H1 (cell line): ENCODE results near the gene TMEM108. TPM values are rescaled to one million over a fixed set of nuclear protein-coding genes. Genes with fewer than 3 reads are reported as not detected.

Experiments used
- CTCF ChIA-PET: fragments of 300-600 bp; sonication (Branson Sonifier 250); formaldehyde crosslinking; loops from one replicate; lab custom pipeline; 2021; ENCODE audit not compliant: partially characterized antibody; lab: Charles Lee
- POLR2A ChIA-PET: fragments of 300-600 bp; sonication (Branson Sonifier 250); formaldehyde crosslinking; loops from one replicate; lab custom pipeline; 2021; ENCODE audit warnings: inconsistent platforms; ENCODE audit not compliant: partially characterized antibody; lab: Charles Lee
- DNase-seq, 2 experiments: peaks; one replicate each; pipeline versions ENCODE4 v3.0.0 to v3.0.0-alpha.2; 2010 to 2022; ENCODE audit warnings: low spot score in 2 of 2, low read depth in 1 of 2, mixed read lengths in 1 of 2
- FAIRE-seq: peaks from 2 replicates; lab custom pipeline; 2011; peaks lifted over from hg19 to GRCh38; lab: Jason Lieb, UNC
- H2AFZ ChIP-seq: 2 replicates; pipeline ENCODE4 v1.8.1; 2012; ENCODE audit warnings: low read length, inconsistent platforms
- H2AK5ac ChIP-seq: 2 replicates; pipeline ENCODE4 v1.6.1; 2013; ENCODE audit warnings: low read depth, low read length
- H2BK120ac ChIP-seq: replicated peaks from 2 replicates; pipeline ENCODE3; 2013; ENCODE audit warnings: low read depth, low read length, inconsistent platforms
- H2BK12ac ChIP-seq: 2 replicates; pipeline ENCODE4 v1.6.1; 2013; ENCODE audit warnings: low read depth, low read length
- H2BK15ac ChIP-seq: 2 replicates; pipeline ENCODE4 v1.6.1; 2013; ENCODE audit warnings: low read length
- H2BK20ac ChIP-seq: 2 replicates; pipeline ENCODE4 v1.6.1; 2013; ENCODE audit warnings: low read length
- H2BK5ac ChIP-seq: 2 replicates; pipeline ENCODE4 v1.6.1; 2013; ENCODE audit warnings: low read depth, low read length
- H3K14ac ChIP-seq: 2 replicates; pipeline ENCODE4 v1.6.1; 2013; ENCODE audit warnings: inconsistent platforms; ENCODE audit not compliant: insufficient read length
- H3K18ac ChIP-seq: 2 replicates; pipeline ENCODE4 v1.6.1; 2013; ENCODE audit warnings: low read length; ENCODE audit errors: extremely low read depth
- H3K23ac ChIP-seq: 2 replicates; pipeline ENCODE4 v1.6.1; 2013; ENCODE audit warnings: inconsistent platforms; ENCODE audit not compliant: insufficient read length
- H3K23me2 ChIP-seq: 2 replicates; pipeline ENCODE4 v1.6.1; 2013; ENCODE audit warnings: low read depth, low read length
- H3K27ac ChIP-seq: 2 replicates; pipeline ENCODE4 v1.6.1; 2011; ENCODE audit warnings: low read depth, low read length, inconsistent platforms
- H3K27me3 ChIP-seq, 4 experiments: replicated peaks in 1 of 4; 1 replicate in 1 of 4; 2 replicates in 3 of 4; pipeline versions ENCODE4 v1.6.1 to v1.8.1; 2011 to 2013; ENCODE audit warnings: low read length in 3 of 4, mild to moderate bottlenecking in 3 of 4, inconsistent platforms in 2 of 4, mixed read lengths in 2 of 4, moderate library complexity in 1 of 4; ENCODE audit not compliant: control insufficient read depth in 3 of 4, insufficient read depth in 3 of 4; ENCODE audit errors: extremely low read depth in 1 of 4
- H3K36me3 ChIP-seq, 4 experiments: 2 replicates each; pipeline versions ENCODE4 v1.6.1 to v1.8.1; 2011 to 2013; ENCODE audit warnings: mild to moderate bottlenecking in 4 of 4, low read length in 3 of 4, moderate library complexity in 2 of 4, control low read depth in 1 of 4, inconsistent platforms in 1 of 4; ENCODE audit not compliant: insufficient read depth in 4 of 4, control insufficient read depth in 2 of 4
- H3K4ac ChIP-seq: replicated peaks from 2 replicates; pipeline ENCODE3; 2013; ENCODE audit warnings: low read length, low read depth, mixed read lengths, inconsistent platforms; ENCODE audit not compliant: insufficient read length
- H3K4me1 ChIP-seq, 4 experiments: replicated peaks in 1 of 4; 1 replicate in 1 of 4; 2 replicates in 3 of 4; pipeline versions ENCODE4 v1.6.1 to v1.8.1; 2011 to 2013; ENCODE audit warnings: low read length in 3 of 4, inconsistent platforms in 2 of 4, mixed read lengths in 1 of 4; ENCODE audit not compliant: insufficient read depth in 4 of 4, control insufficient read depth in 3 of 4
- H3K4me2 ChIP-seq, 2 experiments: 2 replicates each; pipeline versions ENCODE4 v1.6.1 to v1.8.1; 2011 to 2013; ENCODE audit warnings: low read depth in 2 of 2, low read length in 2 of 2, control low read depth in 1 of 2, inconsistent platforms in 1 of 2, mild to moderate bottlenecking in 1 of 2; ENCODE audit not compliant: insufficient read depth in 1 of 2
- H3K4me3 ChIP-seq, 4 experiments: fragments of 200-600, 300-600 bp in 1 of 4; sonication (generic), shearing (Covaris generic), sonication (Bioruptor Twin) in 1 of 4; 2 replicates each; pipeline versions ENCODE4 v1.5.1 to v1.8.1; 2011 to 2016; ENCODE audit warnings: low read length in 4 of 4, low read depth in 3 of 4, control low read depth in 2 of 4, inconsistent platforms in 2 of 4, mild to moderate bottlenecking in 2 of 4, mixed read lengths in 1 of 4, moderate library complexity in 1 of 4; ENCODE audit not compliant: insufficient read depth in 2 of 4; ENCODE audit errors: extremely low read depth in 1 of 4
- H3K56ac ChIP-seq: replicated peaks from 2 replicates; pipeline ENCODE3; 2013; ENCODE audit warnings: low read depth, mild to moderate bottlenecking, mixed read lengths, low read length, inconsistent platforms; ENCODE audit not compliant: insufficient read length
- H3K79me1 ChIP-seq: 2 replicates; pipeline ENCODE4 v1.6.1; 2013; ENCODE audit warnings: low read depth, low read length, control low read depth
- H3K79me2 ChIP-seq, 2 experiments: 2 replicates each; pipeline versions ENCODE4 v1.6.1 to v1.8.1; 2012 to 2013; ENCODE audit warnings: low read length in 2 of 2, mild to moderate bottlenecking in 2 of 2, inconsistent platforms in 1 of 2; ENCODE audit not compliant: insufficient read depth in 2 of 2, control insufficient read depth in 1 of 2
- H3K9ac ChIP-seq, 4 experiments: replicated peaks in 1 of 4; 1 replicate in 1 of 4; 2 replicates in 3 of 4; pipeline versions ENCODE4 v1.6.1 to v1.8.1; 2011 to 2013; ENCODE audit warnings: low read depth in 3 of 4, low read length in 3 of 4, control low read depth in 2 of 4, mild to moderate bottlenecking in 2 of 4, moderate library complexity in 2 of 4, inconsistent platforms in 1 of 4; ENCODE audit errors: extremely low read depth in 1 of 4
- H3K9me3 ChIP-seq, 2 experiments: 2 replicates each; pipeline versions ENCODE4 v1.6.1 to v1.8.1; 2012 to 2013; ENCODE audit warnings: mild to moderate bottlenecking in 2 of 2, moderate library complexity in 2 of 2, control low read depth in 1 of 2, inconsistent platforms in 1 of 2, low read depth in 1 of 2, low read length in 1 of 2, mixed read lengths in 1 of 2; ENCODE audit not compliant: insufficient read depth in 2 of 2
- H4K20me1 ChIP-seq, 2 experiments: replicated peaks in 1 of 2; 2 replicates each; pipeline versions ENCODE3 to v1.8.1; 2011 to 2013; ENCODE audit warnings: inconsistent platforms in 2 of 2, low read length in 2 of 2, mild to moderate bottlenecking in 1 of 2; ENCODE audit not compliant: insufficient read depth in 2 of 2, control insufficient read depth in 1 of 2
- H4K5ac ChIP-seq: 2 replicates; pipeline ENCODE4 v1.6.1; 2013; ENCODE audit warnings: low read length, low read depth, mixed read lengths, inconsistent platforms; ENCODE audit not compliant: insufficient read length
- H4K8ac ChIP-seq: 2 replicates; pipeline ENCODE4 v1.8.0; 2013; ENCODE audit warnings: mild to moderate bottlenecking, moderate library complexity, low read length, inconsistent platforms; ENCODE audit not compliant: insufficient read depth; ENCODE audit errors: extremely low read depth
- H4K91ac ChIP-seq: replicated peaks from 2 replicates; pipeline ENCODE3; 2013; ENCODE audit warnings: low read length, mixed read lengths, inconsistent platforms; ENCODE audit not compliant: insufficient read length
- CEBPB ChIP-seq: IDR thresholded peaks from 2 replicates; pipeline ENCODE4 v1.6.1; 2012; ENCODE audit warnings: low read depth, low read length
- FOSL1 ChIP-seq: IDR thresholded peaks from 2 replicates; pipeline ENCODE4 v1.6.1; 2011; ENCODE audit warnings: mild to moderate bottlenecking, low read depth, low read length, moderate library complexity; ENCODE audit not compliant: insufficient read depth
- KDM5A ChIP-seq: fragments of 200-600 bp; IDR thresholded peaks from 2 replicates; pipeline ENCODE4 v1.7.1; 2012; ENCODE audit warnings: mild to moderate bottlenecking, low read length, inconsistent platforms, mixed read lengths
- MAX ChIP-seq: IDR thresholded peaks from 2 replicates; pipeline ENCODE4 v1.6.1; 2012; ENCODE audit warnings: inconsistent platforms
- NANOG ChIP-seq: IDR thresholded peaks from 2 replicates; pipeline ENCODE4 v1.6.1; 2011; ENCODE audit warnings: low read length, low read depth, mild to moderate bottlenecking, inconsistent platforms; ENCODE audit not compliant: insufficient read depth, poor library complexity, severe bottlenecking
- POU5F1 ChIP-seq: IDR thresholded peaks from 2 replicates; pipeline ENCODE4 v1.6.1; 2011; ENCODE audit warnings: low read depth, mild to moderate bottlenecking, low read length, moderate library complexity
- RBBP5 ChIP-seq: IDR thresholded peaks from 2 replicates; pipeline ENCODE4 v1.7.1; 2012; ENCODE audit warnings: low read depth, mild to moderate bottlenecking, inconsistent platforms, low read length, moderate library complexity, borderline replicate concordance
- SP1 ChIP-seq: IDR thresholded peaks from 2 replicates; pipeline ENCODE4 v1.6.1; 2011; ENCODE audit warnings: low read depth, low read length
- SP2 ChIP-seq: IDR thresholded peaks from 2 replicates; pipeline ENCODE4 v1.6.1; 2012; ENCODE audit warnings: mild to moderate bottlenecking, low read length, inconsistent platforms
- TBP ChIP-seq: IDR thresholded peaks from 2 replicates; pipeline ENCODE4 v1.6.1; 2011; ENCODE audit warnings: low read depth, low read length, improper control_type of control experiment
- ZNF274 ChIP-seq: IDR thresholded peaks from 2 replicates; pipeline ENCODE4 v1.7.0; 2012; ENCODE audit warnings: low read length, borderline replicate concordance; ENCODE audit errors: extremely low read depth
- WGBS, 2 experiments: shearing (Covaris generic) in 1 of 2; methylation state at CpG; one replicate each; pipeline versions ENCODE4 v1.1.6 to v1.1.7; 2013 to 2015; ENCODE audit warnings: low lambda C conversion rate in 2 of 2, mixed read lengths in 2 of 2, inconsistent platforms in 1 of 2, low coverage in 1 of 2, missing lambda C conversion rate in 1 of 2; ENCODE audit not compliant: insufficient replicate concordance in 2 of 2, insufficient coverage in 1 of 2, insufficient read length in 1 of 2; ENCODE audit errors: extremely low coverage in 1 of 2, missing lambda C conversion rate in 1 of 2; 5-methylcytosine and 5-hydroxymethylcytosine counted together
- polyA plus RNA-seq, 7 experiments: library from polyadenylated mRNA; depleted of rRNA in 3 of 7; stranded (reverse) in 5 of 7; unstranded in 2 of 7; fragments of >200 nt in 5 of 7; fragments of 200-250 nt in 2 of 7; gene quantifications; 1 replicate in 5 of 7; 2 replicates in 1 of 7; 4 replicates in 1 of 7; pipeline versions ENCODE4 v1.2.1 to v1.2.3, GENCODE V29; 2011 to 2013; ENCODE audit warnings: missing spikeins in 2 of 7, mixed read lengths in 2 of 7
- total RNA-seq: library from RNA; stranded (reverse); fragmentation: NEBNext Ultra II Directional; extraction: Animal tissue kit (Norgen Biotek cat#: 25700); gene quantifications from 2 replicates; pipeline ENCODE4 v1.2.1, GENCODE V29; 2021
- TF ChIP-seq, protein P1 (sequence below), 3 experiments: IDR thresholded peaks; 1 replicate in 2 of 3; 2 replicates in 1 of 3; pipeline versions ENCODE4 v1.5.1 to v1.6.1; 2011; ENCODE audit warnings: low read length in 3 of 3, mild to moderate bottlenecking in 3 of 3, inconsistent platforms in 2 of 3, low read depth in 1 of 3, moderate library complexity in 1 of 3; ENCODE audit not compliant: insufficient read depth in 1 of 3; ENCODE audit errors: control extremely low read depth in 1 of 3

TMEM108 gene
- total and polyA plus RNA-seq, 2 of the 8 experiments (the other 6 are each of a cell fraction or from before 2014, with no cell fraction given): 14.3 to 16.2 TPM

DNA sequence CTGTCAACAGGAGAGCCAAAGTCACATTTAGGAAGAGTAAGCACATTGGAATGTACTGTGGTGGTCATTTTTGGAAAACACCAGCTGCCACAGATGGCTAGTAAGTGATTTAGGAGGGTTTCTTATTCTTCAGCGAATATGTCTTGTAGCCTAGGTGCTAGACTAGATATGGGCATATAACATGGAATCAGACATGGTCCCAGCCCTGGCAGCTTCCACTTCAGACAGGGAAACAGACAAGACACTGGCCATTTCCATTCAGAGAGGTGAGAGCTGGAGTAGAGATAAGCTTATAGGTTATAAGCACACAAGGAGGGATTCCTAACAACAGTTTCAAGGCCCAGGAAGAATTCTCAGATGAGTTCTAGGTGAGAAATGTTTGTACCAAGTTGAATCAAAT is 333.5 kb downstream of the TMEM108 start:
- no peak for FAIRE-seq
- Histone ChIP-seq H2BK15ac (no peak overlapping the region), H3K9ac (no peak overlapping the region), H3K79me2 (no peaks in the 10 kb centered on the region), H2BK20ac (no peak overlapping the region), H3K9me3 (no peaks in the 10 kb centered on the region), H2BK120ac (no peak overlapping the region), H3K27ac (no peak overlapping the region), H2BK5ac (no peak overlapping the region), H3K14ac (no peak overlapping the region), H3K4me1 (peaks cover 0 to 10% (median 8%) of the 10 kb centered on the region in 4 experiments; a peak in 5 of 7 replicates), H3K27me3 (no peaks in the 10 kb centered on the region), H3K23me2 (no peaks in the 10 kb centered on the region), H4K8ac (no peak overlapping the region), H3K4me2 (no peak overlapping the region), H3K18ac (no peak overlapping the region), H3K36me3 (no peaks in the 10 kb centered on the region), H4K5ac (no peak overlapping the region), H3K56ac (no peak overlapping the region), H3K4ac (no peak overlapping the region), H4K91ac (no peak overlapping the region), H4K20me1 (no peaks in the 10 kb centered on the region), H2BK12ac (no peak overlapping the region), H2AK5ac (no peak overlapping the region), H3K79me1 (no peaks in the 10 kb centered on the region), H3K4me3 (no peak overlapping the region), H2AFZ (no peak overlapping the region), H3K23ac (no peak overlapping the region)
- ChIA-PET POLR2A (interaction anchor here (0.6 kb wide), 1 partner anchor 99 kb away, joined by 3 read pairs; no protein-coding TSS in a partner anchor), CTCF (interaction anchor here (0.6 to 18.0 kb wide), 11 partner anchors 4 to 643 kb away, joined by 3 to 189 read pairs (median 4); no protein-coding TSS in a partner anchor)
- 74% methylated on average over 1 of the region's 1 CpG; no CpG with 5 or more reads in 1 of the 2 experiments for WGBS, 2 experiments
- peak in 1 of 2 experiments; percentile 16 for DNase-seq
- TF ChIP-seq CEBPB (no peak), POU5F1 (no peak), MAX (no peak), KDM5A (no peak), TBP (no peak), SP1 (no peak), SP2 (no peak), FOSL1 (no peak), NANOG (no peak), ZNF274 (no peak), RBBP5 (no peak)
- TF ChIP-seq, protein P1, sequence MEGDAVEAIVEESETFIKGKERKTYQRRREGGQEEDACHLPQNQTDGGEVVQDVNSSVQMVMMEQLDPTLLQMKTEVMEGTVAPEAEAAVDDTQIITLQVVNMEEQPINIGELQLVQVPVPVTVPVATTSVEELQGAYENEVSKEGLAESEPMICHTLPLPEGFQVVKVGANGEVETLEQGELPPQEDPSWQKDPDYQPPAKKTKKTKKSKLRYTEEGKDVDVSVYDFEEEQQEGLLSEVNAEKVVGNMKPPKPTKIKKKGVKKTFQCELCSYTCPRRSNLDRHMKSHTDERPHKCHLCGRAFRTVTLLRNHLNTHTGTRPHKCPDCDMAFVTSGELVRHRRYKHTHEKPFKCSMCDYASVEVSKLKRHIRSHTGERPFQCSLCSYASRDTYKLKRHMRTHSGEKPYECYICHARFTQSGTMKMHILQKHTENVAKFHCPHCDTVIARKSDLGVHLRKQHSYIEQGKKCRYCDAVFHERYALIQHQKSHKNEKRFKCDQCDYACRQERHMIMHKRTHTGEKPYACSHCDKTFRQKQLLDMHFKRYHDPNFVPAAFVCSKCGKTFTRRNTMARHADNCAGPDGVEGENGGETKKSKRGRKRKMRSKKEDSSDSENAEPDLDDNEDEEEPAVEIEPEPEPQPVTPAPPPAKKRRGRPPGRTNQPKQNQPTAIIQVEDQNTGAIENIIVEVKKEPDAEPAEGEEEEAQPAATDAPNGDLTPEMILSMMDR (IDR thresholded peaks at IDR 0.05; ENCODE audit: control extremely low read depth in 1 of 3, insufficient read depth in 1 of 3, low read depth in 1 of 3, low read length in 3 of 3): no peak
